ENCODE measurements around the gene RYK. TPM values are rescaled to one million over a fixed set of nuclear protein-coding genes. Genes with fewer than 3 reads are reported as not detected.

Gene RYK
- total RNA-seq, 1 experiment from 2014 or later = 55.2 TPM

DNA sequence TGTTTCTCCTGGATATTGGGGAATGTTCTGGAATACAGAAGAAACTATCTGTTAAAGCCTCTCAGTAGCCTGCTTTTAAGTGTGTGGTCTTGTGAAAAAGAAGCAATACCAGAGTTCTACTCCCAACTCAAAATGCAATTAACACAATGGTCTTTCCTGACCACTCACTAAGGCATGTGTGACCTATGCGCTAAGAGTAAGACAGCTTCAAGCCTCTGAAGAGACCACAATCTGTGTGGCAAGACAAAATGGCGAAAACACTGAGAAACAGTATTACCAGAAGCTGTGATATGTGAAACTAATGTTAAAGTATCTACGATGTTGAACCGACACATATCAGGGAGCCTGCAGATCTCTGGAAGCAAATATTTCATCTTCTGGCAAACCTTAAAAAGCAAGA lies 33.8 kb downstream of the RYK start:
- H3K4me1 ChIP-seq (ENCODE audit: control insufficient read depth in 1 of 2, insufficient read depth in 2 of 2, low read length in 2 of 2) = no peaks in the 10 kb centered on the region
- RAD21 ChIA-PET (ENCODE audit: low non-redundant PET in 1 of 2, low total read pairs in 2 of 2, uncharacterized antibody in 2 of 2, unreplicated experiment in 2 of 2) = no interaction called here
- CTCF ChIA-PET = no interaction called here
- intact Hi-C loops (cut with micrococcal nuclease) = loop anchor here (10.0 kb wide), 2 partner anchors 158 to 1492 kb away; partner anchors contain the start of genes AMOTL2 and NPHP3
- no peaks in the 10 kb centered on the region for H3K9me3 ChIP-seq (ENCODE audit: control insufficient read depth in 1 of 2, insufficient read depth in 1 of 2, low read depth in 1 of 2, low read length in 2 of 2)
- H2AFZ ChIP-seq (ENCODE audit: low read depth, low read length, poor library complexity, severe bottlenecking) = no peak overlapping the region
- peaks cover 52% of the 10 kb centered on the region for H3K79me2 ChIP-seq (ENCODE audit: insufficient read depth, low read length)
- DNase-seq (ENCODE audit: low read depth, low spot score) (no peak), ATAC-seq (no peak)
- H3K36me3 ChIP-seq (ENCODE audit: control insufficient read depth in 1 of 2, insufficient read depth in 2 of 2, low read length in 2 of 2) = no peaks in the 10 kb centered on the region
- H3K9me2 ChIP-seq (ENCODE audit: insufficient read depth) = no peaks in the 10 kb centered on the region
- POLR2A ChIA-PET = no interaction called here
- TF ChIP-seq FOSL1 (IDR thresholded peaks at IDR 0.05; ENCODE audit: low read depth) = no peak
- TF ChIP-seq EZH2 (IDR thresholded peaks at IDR 0.05) = no peak
- TF ChIP-seq POLR2A (IDR thresholded peaks at IDR 0.05; ENCODE audit: borderline replicate concordance, extremely low read depth, insufficient read depth, insufficient read length) = no peak
- no peak for TF ChIP-seq ZNF274 (IDR thresholded peaks at IDR 0.05; ENCODE audit: low read depth, low read length)
- TF ChIP-seq, protein P1, sequence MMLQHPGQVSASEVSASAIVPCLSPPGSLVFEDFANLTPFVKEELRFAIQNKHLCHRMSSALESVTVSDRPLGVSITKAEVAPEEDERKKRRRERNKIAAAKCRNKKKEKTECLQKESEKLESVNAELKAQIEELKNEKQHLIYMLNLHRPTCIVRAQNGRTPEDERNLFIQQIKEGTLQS (IDR thresholded peaks at IDR 0.05) = no peak
- TF ChIP-seq EGR1 (IDR thresholded peaks at IDR 0.05; ENCODE audit: low read depth) = no peak
- TF ChIP-seq ELF1 (IDR thresholded peaks at IDR 0.05; ENCODE audit: borderline replicate concordance, low read depth) = no peak
- TF ChIP-seq, protein P2, sequence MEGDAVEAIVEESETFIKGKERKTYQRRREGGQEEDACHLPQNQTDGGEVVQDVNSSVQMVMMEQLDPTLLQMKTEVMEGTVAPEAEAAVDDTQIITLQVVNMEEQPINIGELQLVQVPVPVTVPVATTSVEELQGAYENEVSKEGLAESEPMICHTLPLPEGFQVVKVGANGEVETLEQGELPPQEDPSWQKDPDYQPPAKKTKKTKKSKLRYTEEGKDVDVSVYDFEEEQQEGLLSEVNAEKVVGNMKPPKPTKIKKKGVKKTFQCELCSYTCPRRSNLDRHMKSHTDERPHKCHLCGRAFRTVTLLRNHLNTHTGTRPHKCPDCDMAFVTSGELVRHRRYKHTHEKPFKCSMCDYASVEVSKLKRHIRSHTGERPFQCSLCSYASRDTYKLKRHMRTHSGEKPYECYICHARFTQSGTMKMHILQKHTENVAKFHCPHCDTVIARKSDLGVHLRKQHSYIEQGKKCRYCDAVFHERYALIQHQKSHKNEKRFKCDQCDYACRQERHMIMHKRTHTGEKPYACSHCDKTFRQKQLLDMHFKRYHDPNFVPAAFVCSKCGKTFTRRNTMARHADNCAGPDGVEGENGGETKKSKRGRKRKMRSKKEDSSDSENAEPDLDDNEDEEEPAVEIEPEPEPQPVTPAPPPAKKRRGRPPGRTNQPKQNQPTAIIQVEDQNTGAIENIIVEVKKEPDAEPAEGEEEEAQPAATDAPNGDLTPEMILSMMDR (IDR thresholded peaks at IDR 0.05 in 2 of 3, conservative IDR thresholded peaks at IDR 0.05 in 1 of 3; ENCODE audit: borderline replicate concordance in 1 of 3, insufficient read depth in 1 of 3, low read depth in 2 of 3, low read length in 2 of 3) = no peak
- TF ChIP-seq CBX3 (IDR thresholded peaks at IDR 0.05; ENCODE audit: low read depth) = no peak
- TF ChIP-seq, protein P3, sequence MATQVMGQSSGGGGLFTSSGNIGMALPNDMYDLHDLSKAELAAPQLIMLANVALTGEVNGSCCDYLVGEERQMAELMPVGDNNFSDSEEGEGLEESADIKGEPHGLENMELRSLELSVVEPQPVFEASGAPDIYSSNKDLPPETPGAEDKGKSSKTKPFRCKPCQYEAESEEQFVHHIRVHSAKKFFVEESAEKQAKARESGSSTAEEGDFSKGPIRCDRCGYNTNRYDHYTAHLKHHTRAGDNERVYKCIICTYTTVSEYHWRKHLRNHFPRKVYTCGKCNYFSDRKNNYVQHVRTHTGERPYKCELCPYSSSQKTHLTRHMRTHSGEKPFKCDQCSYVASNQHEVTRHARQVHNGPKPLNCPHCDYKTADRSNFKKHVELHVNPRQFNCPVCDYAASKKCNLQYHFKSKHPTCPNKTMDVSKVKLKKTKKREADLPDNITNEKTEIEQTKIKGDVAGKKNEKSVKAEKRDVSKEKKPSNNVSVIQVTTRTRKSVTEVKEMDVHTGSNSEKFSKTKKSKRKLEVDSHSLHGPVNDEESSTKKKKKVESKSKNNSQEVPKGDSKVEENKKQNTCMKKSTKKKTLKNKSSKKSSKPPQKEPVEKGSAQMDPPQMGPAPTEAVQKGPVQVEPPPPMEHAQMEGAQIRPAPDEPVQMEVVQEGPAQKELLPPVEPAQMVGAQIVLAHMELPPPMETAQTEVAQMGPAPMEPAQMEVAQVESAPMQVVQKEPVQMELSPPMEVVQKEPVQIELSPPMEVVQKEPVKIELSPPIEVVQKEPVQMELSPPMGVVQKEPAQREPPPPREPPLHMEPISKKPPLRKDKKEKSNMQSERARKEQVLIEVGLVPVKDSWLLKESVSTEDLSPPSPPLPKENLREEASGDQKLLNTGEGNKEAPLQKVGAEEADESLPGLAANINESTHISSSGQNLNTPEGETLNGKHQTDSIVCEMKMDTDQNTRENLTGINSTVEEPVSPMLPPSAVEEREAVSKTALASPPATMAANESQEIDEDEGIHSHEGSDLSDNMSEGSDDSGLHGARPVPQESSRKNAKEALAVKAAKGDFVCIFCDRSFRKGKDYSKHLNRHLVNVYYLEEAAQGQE (IDR thresholded peaks at IDR 0.05; ENCODE audit: low read depth) = no peak
- TF ChIP-seq SRF (IDR thresholded peaks at IDR 0.05; ENCODE audit: low read depth) = no peak
- TF ChIP-seq RAD21 (IDR thresholded peaks at IDR 0.05; ENCODE audit: low read depth) = no peak
- TF ChIP-seq JUND (IDR thresholded peaks at IDR 0.05) = no peak
- no peak for TF ChIP-seq SP1 (IDR thresholded peaks at IDR 0.05; ENCODE audit: low read depth)
- no peak for TF ChIP-seq ZFX (IDR thresholded peaks at IDR 0.05)
- no peak for TF ChIP-seq SIN3A (IDR thresholded peaks at IDR 0.05; ENCODE audit: low read depth)
- no peak overlapping the region for H3K9ac ChIP-seq (ENCODE audit: low read length)
- H4K20me1 ChIP-seq (ENCODE audit: insufficient read depth) = no peaks in the 10 kb centered on the region
- H3K27ac ChIP-seq (ENCODE audit: low read depth, low read length) = no peak overlapping the region
- no peak overlapping the region for H3K4me2 ChIP-seq (ENCODE audit: low read length)
- no peak overlapping the region for H3K4me3 ChIP-seq (replicated peaks in 1 of 2; ENCODE audit: low read depth in 1 of 2, low read length in 2 of 2)
- BruUV-seq (replicated peaks) = TSS peak; percentile 19
- no peaks in the 10 kb centered on the region for H3K27me3 ChIP-seq (ENCODE audit: insufficient read depth, low read length)

Data from HCT116 (cell line).